ENCODE results near the gene TCF20. TPM values are rescaled to one million over a fixed set of nuclear protein-coding genes. Genes with fewer than 3 reads are reported as not detected.

Gene TCF20
- total RNA-seq, 1 donor, result 27.4 TPM

DNA sequence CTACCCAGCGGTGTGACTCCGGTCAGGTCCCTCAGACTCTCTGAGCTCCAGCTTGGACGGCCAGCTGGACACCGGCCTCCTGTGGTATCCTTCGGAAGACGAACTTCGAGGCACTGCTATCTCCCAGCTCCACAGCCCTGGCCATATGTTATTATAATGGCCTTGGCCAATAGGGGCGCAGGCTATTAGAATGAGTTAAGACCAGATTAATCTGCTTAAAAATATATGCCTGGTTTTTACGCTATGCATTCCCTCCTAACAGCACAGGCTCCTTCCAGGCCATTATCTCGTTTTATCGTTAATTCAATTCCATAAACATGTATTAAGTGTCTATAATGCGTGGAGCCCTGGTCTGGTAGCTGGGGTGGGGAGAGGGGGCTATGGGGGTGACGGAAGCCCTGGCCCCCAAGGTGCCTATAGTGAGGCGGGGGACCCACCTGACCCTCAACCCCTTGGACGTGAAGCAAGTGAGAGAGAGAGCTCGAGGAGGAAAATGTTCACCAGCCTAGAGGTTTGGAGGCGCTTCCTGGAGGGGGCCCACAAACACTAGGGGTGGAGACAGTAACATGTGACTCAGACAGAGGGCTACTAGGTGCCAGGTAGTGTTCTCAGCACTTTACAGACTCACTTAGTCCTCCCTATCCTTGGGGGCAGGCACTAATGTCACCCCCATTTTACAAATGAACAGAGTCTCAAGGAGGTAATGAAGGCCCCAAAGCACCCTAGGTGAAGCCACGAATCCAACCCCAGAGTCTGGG is 37.5 kb upstream of the TCF20 start:
- H3K4me3 ChIP-seq (ENCODE audit: low read depth, low read length), result no peak overlapping the region
- TF ChIP-seq CTCF (IDR thresholded peaks at IDR 0.05; ENCODE audit: insufficient read depth, low read length), result no peak
- DNase-seq (ENCODE audit: low read depth), result no peak

GRCh38 chr22:42306010-42306409 is 35.6 kb upstream of the TCF20 start:
- DNase-seq (ENCODE audit: low read depth), result no peak
- no peak overlapping the region for H3K4me3 ChIP-seq (ENCODE audit: low read depth, low read length)
- TF ChIP-seq CTCF (IDR thresholded peaks at IDR 0.05; ENCODE audit: insufficient read depth, low read length), result no peak

- H3K4me3 ChIP-seq (ENCODE audit: low read depth, low read length), result no peak overlapping the region
- no peak for DNase-seq (ENCODE audit: low read depth)
- TF ChIP-seq CTCF (IDR thresholded peaks at IDR 0.05; ENCODE audit: insufficient read depth, low read length), result no peak
Measured at GRCh38 chr22:42304324-42304790, 33.9 kb upstream of the TCF20 start.

DNA sequence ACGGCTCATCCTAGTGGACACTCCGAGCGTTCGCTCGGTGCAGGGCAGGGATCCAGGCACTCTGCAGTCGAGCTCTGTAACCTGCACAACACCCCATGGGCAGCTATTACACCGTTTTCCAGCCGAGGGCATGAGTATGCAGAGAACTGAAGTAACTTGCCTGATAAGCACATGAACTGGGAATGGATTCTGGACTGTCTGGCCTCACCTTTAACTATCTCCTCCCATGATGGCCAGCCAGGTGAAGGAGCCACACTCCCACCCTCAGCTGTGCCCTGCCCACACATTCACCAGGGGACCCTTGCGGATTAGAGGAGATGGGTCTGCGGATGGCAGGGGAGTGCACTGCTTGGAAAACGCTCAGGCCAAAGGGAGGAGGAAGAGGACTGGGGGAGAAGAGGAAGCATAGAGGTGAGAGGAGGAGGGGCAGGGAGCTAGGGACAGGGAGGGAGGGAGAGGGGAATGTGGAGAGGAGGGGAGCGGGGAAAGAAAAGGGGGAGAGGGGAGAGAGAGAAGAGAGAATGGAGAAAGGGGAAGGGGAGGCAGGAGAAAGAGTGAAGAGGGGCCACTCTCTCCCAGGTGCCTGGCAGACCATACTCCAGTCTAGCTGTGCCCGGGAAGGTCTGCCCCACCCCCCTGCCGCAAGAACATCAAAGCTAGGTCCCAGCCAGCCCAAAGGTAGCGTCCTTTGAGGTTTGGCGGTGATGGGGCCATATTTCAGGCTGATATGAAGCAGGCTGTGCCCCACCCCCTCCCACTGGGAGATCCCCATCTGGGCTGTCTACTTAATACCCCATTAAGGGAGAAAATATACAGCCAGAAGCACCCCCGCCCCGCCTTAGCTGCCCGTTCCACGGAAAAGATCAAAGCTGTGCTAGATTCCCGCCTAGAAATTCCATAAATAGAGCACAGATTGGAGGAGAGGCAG is 33.2 kb upstream of the TCF20 start:
- no peak overlapping the region for H3K4me3 ChIP-seq (ENCODE audit: low read depth, low read length)
- TF ChIP-seq CTCF (IDR thresholded peaks at IDR 0.05; ENCODE audit: insufficient read depth, low read length), result no peak
- DNase-seq (ENCODE audit: low read depth), result no peak

DNA sequence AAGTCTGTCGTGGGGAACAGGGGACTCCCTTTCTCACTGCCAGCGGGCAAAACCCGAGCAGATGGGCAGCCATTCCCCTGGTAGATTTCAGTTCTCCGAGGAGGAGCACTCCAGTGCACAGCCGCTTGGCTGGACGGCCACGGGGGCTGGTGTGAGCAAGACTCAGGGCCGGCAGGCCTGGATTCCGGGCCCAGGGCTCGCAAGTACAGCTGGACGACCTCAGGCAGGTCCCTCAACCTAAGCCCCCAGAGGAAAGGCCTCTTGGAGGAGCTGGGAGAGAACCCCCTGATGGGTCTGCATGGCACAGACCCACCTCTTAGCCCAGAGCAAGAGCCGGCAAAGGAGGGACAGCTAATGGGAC is 31.3 kb upstream of the TCF20 start:
- TF ChIP-seq CTCF (IDR thresholded peaks at IDR 0.05; ENCODE audit: insufficient read depth, low read length), result no peak
- H3K4me3 ChIP-seq (ENCODE audit: low read depth, low read length), result no peak overlapping the region
- no peak for DNase-seq (ENCODE audit: low read depth)

DNA sequence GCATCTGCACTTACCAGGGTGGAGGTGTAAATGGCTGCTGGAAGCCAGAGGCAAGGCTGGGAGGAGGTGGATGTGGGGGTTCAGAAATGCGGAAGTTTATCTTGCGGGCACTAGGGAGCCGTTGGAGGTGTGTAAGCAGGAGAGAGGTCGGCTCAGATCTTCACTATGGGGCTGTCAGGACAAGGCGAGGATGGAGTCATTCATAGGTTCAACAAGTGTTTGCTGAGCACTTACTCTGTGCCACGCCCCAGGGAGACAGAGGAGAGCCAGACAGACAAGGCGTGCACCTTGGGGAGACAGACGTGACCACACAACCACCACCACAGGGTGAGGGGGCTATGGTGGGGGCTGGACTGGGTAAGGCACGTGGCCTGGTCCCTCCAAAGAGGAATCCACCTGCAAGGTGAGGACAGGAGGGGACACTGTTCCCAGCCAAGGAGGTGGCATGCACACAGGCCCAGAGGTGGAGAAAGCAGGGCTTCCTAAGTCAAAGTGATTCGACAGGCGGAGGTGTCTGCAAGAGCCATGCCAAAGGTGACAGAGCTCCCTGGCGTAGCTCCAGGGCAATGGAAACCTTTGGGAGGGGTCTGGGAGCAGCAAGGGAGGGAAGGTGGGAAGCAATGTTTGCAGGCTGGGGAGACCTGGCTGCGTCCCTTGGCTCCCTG is 30.8 kb upstream of the TCF20 start:
- H3K4me3 ChIP-seq (ENCODE audit: low read depth, low read length), result no peak overlapping the region
- no peak for TF ChIP-seq CTCF (IDR thresholded peaks at IDR 0.05; ENCODE audit: insufficient read depth, low read length)
- DNase-seq (ENCODE audit: low read depth), result no peak

Data from fibroblast of the aortic adventitia (primary cell).